Vagina (tissue), 2 donors: ENCODE measurements around the gene GSTM1.
"Not testable (repeated sequence)": the region's sequence is repeated elsewhere in the genome, so short reads cannot be mapped to it uniquely, and the experiment has no call there.

Experiments
- POLR2A ChIP-seq, 2 donors: fragments of 450-650 bp; IDR thresholded peaks; one replicate each; pipeline ENCODE4 v1.6.1; 2017; ENCODE audit warnings: antibody characterized with exemption in 2 of 2, mild to moderate bottlenecking in 2 of 2, moderate library complexity in 2 of 2
- POLR2AphosphoS5 ChIP-seq, 2 donors: sonication (generic); formaldehyde crosslinking; IDR thresholded peaks; one replicate each; pipeline ENCODE4 v1.9.0; 2017; ENCODE audit warnings: antibody characterized with exemption in 2 of 2, mild to moderate bottlenecking in 2 of 2, low read depth in 1 of 2; ENCODE audit not compliant: insufficient read depth in 1 of 2
- TF ChIP-seq, protein P1 (sequence below), 3 experiments: fragments of 450-650 bp in 2 of 3; fragments of 200-600 bp in 1 of 3; sonication (generic) in 1 of 3; IDR thresholded peaks; one replicate each; pipeline ENCODE4 v1.5.1; 2017 to 2019; ENCODE audit warnings: antibody characterized with exemption in 3 of 3, mild to moderate bottlenecking in 2 of 3, moderate library complexity in 2 of 3

DNA sequence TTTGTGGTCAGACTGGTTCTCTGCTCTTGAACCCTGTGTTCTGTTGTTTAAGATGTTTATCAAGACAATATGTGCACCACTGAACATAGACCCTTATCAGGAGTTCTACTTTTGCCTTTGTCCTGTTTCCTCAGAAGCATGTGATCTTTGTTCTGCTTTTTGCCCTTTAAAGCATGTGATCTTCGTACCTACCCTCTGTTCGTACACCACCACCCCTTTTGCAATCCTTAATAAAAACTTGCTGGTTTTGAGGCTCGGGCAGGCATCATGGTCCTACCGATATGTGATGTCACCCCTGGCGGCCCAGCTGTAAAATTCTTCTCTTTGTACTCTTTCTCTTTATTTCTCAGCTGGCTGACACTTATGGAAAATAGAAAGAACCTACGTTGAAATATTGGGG is 2.8 kb upstream of the GSTM1 start:
- TF ChIP-seq, protein P1, sequence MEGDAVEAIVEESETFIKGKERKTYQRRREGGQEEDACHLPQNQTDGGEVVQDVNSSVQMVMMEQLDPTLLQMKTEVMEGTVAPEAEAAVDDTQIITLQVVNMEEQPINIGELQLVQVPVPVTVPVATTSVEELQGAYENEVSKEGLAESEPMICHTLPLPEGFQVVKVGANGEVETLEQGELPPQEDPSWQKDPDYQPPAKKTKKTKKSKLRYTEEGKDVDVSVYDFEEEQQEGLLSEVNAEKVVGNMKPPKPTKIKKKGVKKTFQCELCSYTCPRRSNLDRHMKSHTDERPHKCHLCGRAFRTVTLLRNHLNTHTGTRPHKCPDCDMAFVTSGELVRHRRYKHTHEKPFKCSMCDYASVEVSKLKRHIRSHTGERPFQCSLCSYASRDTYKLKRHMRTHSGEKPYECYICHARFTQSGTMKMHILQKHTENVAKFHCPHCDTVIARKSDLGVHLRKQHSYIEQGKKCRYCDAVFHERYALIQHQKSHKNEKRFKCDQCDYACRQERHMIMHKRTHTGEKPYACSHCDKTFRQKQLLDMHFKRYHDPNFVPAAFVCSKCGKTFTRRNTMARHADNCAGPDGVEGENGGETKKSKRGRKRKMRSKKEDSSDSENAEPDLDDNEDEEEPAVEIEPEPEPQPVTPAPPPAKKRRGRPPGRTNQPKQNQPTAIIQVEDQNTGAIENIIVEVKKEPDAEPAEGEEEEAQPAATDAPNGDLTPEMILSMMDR (IDR thresholded peaks at IDR 0.05) = not testable (repeated sequence)
- TF ChIP-seq POLR2AphosphoS5 (IDR thresholded peaks at IDR 0.05; ENCODE audit: insufficient read depth in 1 of 2, low read depth in 1 of 2); POLR2A (IDR thresholded peaks at IDR 0.05): not testable (repeated sequence)
